ENCODE measurements around the gene ROGDI.

- TF ChIP-seq POLR2AphosphoS5 (IDR thresholded peaks at IDR 0.05), result no peak
- no peak for TF ChIP-seq EP300 (IDR thresholded peaks at IDR 0.05)
- no peak for TF ChIP-seq POLR2A (IDR thresholded peaks at IDR 0.05)
Observed at GRCh38 chr16:4765511-4766474, 36.6 kb downstream of the ROGDI start.

Measured in gastroesophageal sphincter (tissue), 2 donors.